ENCODE results near the gene ANAPC2. TPM values are rescaled to one million over a fixed set of nuclear protein-coding genes. Genes with fewer than 3 reads are reported as not detected.

ANAPC2 gene
- total and polyA plus RNA-seq, 2 of the 4 experiments (the other 2 are of a cell fraction) = 9.3 to 29.5 TPM

DNA sequence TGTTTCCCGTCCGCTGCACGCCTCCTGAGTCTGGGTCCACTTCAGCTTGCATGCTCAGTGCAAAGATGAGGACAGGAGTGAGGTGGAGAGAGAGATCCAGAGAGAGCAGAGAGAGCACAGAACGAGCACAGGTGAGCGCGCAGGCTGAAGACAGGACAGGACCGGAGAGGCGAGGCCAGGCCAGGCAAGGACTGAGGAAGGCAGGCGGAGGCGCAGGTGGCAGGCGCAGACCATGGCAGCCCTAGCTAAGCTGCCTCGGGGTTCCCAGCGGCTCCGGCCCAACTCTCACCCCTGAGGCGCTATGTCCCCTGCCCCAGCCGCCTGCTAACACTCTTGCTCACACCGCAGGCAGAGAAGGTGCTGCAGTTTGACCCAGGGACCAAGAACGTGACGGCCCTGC lies 39.7 kb downstream of the ANAPC2 start:
- CTCF ChIA-PET = no interaction called here
- dilution Hi-C loops (cut with HindIII; ENCODE audit: low sequenced_read_pairs, unreplicated experiment) (no loop called here), intact Hi-C loops (cut with micrococcal nuclease) (no loop called here), in situ Hi-C loops (cut with MboI; ENCODE audit: low sequenced_read_pairs) (no loop called here)
- Histone ChIP-seq H3K9ac (ENCODE audit: low read depth, low read length) (no peak overlapping the region), H2BK5ac (ENCODE audit: low read depth, low read length, poor library complexity, severe bottlenecking) (no peak overlapping the region), H2AFZ (replicated peaks; ENCODE audit: low read length, poor library complexity) (no peak overlapping the region), H3K27ac (ENCODE audit: insufficient read depth, low read length) (no peak overlapping the region), H3K56ac (ENCODE audit: extremely low read depth, insufficient read depth, low read length) (no peak overlapping the region), H2BK15ac (ENCODE audit: low read depth, low read length) (no peak overlapping the region), H3K4ac (ENCODE audit: low read depth, low read length) (no peak overlapping the region), H3K14ac (replicated peaks; ENCODE audit: low read depth, low read length) (no peak overlapping the region), H4K8ac (ENCODE audit: low read depth in 2 of 2, low read length in 2 of 2) (no peak overlapping the region), H4K20me1 (ENCODE audit: insufficient read depth, low read length) (no peaks in the 10 kb centered on the region), H2AK9ac (replicated peaks; ENCODE audit: low read depth, low read length, poor library complexity) (no peak overlapping the region), H3K4me2 (ENCODE audit: low read depth, low read length) (no peak overlapping the region), H3K79me1 (ENCODE audit: low read depth in 1 of 2, low read length in 2 of 2) (no peaks in the 10 kb centered on the region), H3K9me1 (ENCODE audit: insufficient read depth, low read length) (peaks cover 12% of the 10 kb centered on the region), H3K4me1 (ENCODE audit: control insufficient read depth, insufficient read depth, low read length) (no peaks in the 10 kb centered on the region), H2BK20ac (ENCODE audit: low read depth, low read length) (no peak overlapping the region), H3K18ac (ENCODE audit: low read depth, low read length) (no peak overlapping the region), H2BK120ac (ENCODE audit: low read depth, low read length) (no peak overlapping the region), H3K9me3 (ENCODE audit: control insufficient read depth, insufficient read depth, low read length) (no peaks in the 10 kb centered on the region), H4K5ac (ENCODE audit: low read depth, low read length) (no peak overlapping the region), H3K4me3 (ENCODE audit: insufficient read depth, low read depth, low read length) (no peak overlapping the region), H3K23ac (ENCODE audit: low read depth, low read length) (no peak overlapping the region), H2AK5ac (ENCODE audit: low read depth, low read length) (no peak overlapping the region), H4K91ac (ENCODE audit: insufficient read depth, low read depth, low read length) (no peak overlapping the region), H3K36me3 (ENCODE audit: control insufficient read depth, insufficient read depth, low read length) (no peaks in the 10 kb centered on the region), H3K27me3 (ENCODE audit: control insufficient read depth, insufficient read depth, low read length) (peaks cover 11% of the 10 kb centered on the region)
- POLR2A ChIA-PET (ENCODE audit: unreplicated experiment) = no interaction called here
- DNase-seq = no peak
- WGBS, 2 experiments (ENCODE audit: extremely low coverage in 2 of 2, insufficient read length in 1 of 2) = 81% methylated on average over 12 of the region's 19 CpGs; no CpG with 5 or more reads in 1 of the 2 experiments
- no TSS peak for BruUV-seq (replicated peaks)
- TF ChIP-seq FOS (IDR thresholded peaks at IDR 0.05; ENCODE audit: low read depth, low read length) (no peak), RCOR1 (IDR thresholded peaks at IDR 0.05; ENCODE audit: insufficient replicate concordance, low read length) (no peak)
- no peak for ATAC-seq (ENCODE audit: low read depth)
